ENCODE measurements around the gene GABRB1.

DNA sequence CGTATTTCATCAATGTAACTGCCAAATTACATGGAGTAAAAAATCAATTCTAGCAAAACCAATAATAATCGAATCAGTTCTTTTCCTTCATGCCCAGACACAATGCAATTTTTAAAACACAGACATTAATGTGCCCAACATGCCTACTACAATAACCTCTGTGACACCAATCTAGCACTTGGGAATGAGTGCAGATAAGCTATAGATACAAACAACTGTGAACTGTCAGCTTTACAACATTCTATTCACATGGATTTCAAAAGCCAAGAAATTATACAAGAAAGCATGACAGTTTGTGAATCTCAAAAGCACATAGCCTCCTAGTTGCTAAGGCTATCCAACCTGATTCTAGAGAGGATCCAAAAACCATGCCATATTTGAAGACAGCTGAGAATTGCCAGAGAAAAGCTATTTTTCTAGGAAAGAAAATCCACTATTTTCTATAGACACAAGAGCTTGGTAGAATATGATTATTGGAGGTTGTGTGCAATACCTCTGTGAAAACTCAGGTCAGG, 351.5 kb downstream of the GABRB1 start:
- TF ChIP-seq, protein P1, sequence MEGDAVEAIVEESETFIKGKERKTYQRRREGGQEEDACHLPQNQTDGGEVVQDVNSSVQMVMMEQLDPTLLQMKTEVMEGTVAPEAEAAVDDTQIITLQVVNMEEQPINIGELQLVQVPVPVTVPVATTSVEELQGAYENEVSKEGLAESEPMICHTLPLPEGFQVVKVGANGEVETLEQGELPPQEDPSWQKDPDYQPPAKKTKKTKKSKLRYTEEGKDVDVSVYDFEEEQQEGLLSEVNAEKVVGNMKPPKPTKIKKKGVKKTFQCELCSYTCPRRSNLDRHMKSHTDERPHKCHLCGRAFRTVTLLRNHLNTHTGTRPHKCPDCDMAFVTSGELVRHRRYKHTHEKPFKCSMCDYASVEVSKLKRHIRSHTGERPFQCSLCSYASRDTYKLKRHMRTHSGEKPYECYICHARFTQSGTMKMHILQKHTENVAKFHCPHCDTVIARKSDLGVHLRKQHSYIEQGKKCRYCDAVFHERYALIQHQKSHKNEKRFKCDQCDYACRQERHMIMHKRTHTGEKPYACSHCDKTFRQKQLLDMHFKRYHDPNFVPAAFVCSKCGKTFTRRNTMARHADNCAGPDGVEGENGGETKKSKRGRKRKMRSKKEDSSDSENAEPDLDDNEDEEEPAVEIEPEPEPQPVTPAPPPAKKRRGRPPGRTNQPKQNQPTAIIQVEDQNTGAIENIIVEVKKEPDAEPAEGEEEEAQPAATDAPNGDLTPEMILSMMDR (IDR thresholded peaks at IDR 0.05): no peak
- TF ChIP-seq POLR2A (IDR thresholded peaks at IDR 0.05): no peak

Data from thyroid gland (tissue), 4 donors.